Caki2 (cell line): ENCODE data around the gene SMC1B. TPM values are rescaled to one million over a fixed set of nuclear protein-coding genes. Genes with fewer than 3 reads are reported as not detected.
A peak's percentile ranks its signal among the peaks of the same experiment; 100 is the strongest.
"Not testable (repeated sequence)": the region's sequence is repeated elsewhere in the genome, so short reads cannot be mapped to it uniquely, and the experiment has no call there.

Experiments
- DNase-seq: peaks from one replicate; pipeline ENCODE4 v3.0.0-alpha.2; 2015; ENCODE audit warnings: low read depth
- in situ Hi-C: cut with HindIII; loops from 2 replicates; pipeline ENCODE4 v1.10.0; 2016; ENCODE audit warnings: low sequenced_read_pairs, low pct_unique_long_range_greater_than_20kb, mixed read lengths
- total RNA-seq: library from RNA; depleted of rRNA; stranded (reverse); fragments of >200 nt; shearing (Covaris generic); gene quantifications from 2 replicates; pipeline ENCODE4 v1.2.3, GENCODE V29; 2014; ENCODE audit warnings: low replicate concordance

The SMC1B gene
- total RNA-seq, 1 experiment from 2014 or later, result 0.27 TPM

DNA sequence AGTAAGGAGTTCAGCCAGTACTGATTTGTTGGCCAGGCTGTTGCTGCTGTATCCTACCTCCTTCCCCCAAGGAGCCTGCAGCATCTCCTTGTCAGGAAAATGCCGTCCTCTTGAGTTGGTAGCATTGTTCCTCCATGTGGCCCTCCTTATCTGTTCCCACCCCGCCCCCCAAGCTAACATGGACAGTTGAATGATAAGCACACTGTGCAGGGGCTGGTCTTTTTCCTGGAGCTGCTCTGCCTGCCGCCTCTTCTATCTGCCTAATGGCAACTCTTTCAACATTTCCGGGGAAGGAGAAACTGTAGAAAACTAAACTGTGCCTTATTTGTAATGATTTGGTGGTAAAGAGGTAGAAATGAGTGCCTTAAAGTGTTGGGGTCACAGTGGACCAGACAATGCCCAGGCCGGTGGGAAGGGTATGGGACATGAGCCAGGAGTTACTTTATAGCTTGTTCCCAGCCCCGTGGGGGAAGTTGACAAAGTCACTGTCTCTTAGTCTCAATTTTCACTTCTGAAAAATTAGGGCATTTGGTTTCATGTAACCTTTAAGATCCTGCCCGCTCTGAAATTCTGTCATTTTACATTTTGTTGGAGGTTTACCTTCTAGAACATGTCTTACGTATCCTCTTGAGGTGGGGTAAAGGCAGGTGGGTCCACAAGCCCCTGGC is 99.2 kb downstream of the SMC1B start:
- in situ Hi-C loops, result no loop called here
- DNase-seq, result no peak

DNA sequence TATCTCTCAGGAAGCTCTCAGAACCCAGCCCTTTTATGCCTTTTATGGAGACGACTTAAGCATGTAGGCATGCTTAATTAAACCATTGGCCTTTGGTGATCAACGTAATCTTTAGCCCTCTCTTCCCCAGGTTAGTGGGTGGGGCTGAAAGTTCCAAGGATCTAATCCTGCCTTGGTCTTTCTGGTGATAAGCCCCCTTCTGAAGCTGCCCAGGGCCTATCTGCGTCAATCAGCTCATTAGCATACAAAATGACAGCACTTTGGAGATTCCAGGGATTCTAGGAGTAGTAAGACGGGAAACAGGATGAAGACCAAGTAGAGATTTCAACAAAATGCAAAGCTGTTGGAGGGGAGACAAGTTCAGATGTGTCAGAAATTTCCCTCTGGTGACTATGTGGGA is 100.5 kb downstream of the SMC1B start:
- no peak for DNase-seq
- in situ Hi-C loops, result no loop called here

DNA sequence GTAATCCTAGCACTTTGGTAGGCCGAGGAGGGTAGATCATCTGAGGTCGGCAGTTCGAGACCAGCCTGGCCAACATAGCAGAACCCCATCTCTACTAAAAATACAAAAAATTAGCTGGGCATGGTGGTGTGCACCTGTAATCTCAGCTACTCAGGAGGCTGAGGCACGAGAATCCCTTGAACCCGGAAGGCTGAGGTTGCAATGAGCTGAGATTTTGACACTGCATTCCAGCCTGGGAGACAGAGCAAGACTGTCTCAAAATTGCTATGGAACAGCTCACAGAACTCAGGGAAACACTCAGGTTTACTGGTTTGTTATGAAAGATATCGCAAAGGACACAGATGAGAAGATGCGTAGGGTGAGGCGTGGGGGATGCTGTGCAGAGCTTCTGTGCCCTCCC is 101.0 kb downstream of the SMC1B start:
- DNase-seq, result no peak
- in situ Hi-C loops, result no loop called here

- in situ Hi-C loops, result no loop called here
- DNase-seq, result no peak
Observed at GRCh38 chr22:45310977-45311531, 102.3 kb downstream of the SMC1B start.

- in situ Hi-C loops, result no loop called here
Observed at GRCh38 chr22:45310331-45310976, 102.9 kb downstream of the SMC1B start.

GRCh38 chr22:45309422-45310227 is 103.8 kb downstream of the SMC1B start, which contains the start of gene FAM118A:
TSS of gene FAM118A (plus strand) at chr22:45309934. CDS start at chr22:45322380, 12,446 bp downstream.
- DNase-seq, result peak; percentile 94
- in situ Hi-C loops, result no loop called here

More at GRCh38 chr22:45310331-45310976, 102.9 kb downstream of the SMC1B start:
- no peak for DNase-seq

DNA sequence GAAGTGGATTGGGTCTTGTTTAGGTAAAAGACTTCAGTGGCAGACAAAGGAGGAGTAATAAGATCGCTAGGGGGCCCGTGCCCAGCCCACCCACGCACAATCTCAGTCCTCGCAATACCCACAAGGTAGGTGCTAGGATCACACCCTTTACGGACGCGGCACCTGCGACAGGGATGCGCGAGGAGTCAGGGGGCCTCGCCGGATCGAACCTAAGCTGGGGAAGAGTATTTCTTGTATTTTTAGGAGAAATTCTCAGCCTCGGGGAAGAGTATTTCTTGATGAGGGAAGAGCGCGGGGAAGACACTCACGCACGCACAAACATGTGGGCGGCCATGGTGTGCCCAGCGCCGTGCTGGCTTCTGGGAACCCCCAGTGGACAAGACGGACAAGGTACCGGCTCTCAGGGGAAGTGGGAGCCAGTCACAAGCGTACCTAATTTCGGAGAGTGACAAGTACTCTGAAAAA is 104.4 kb downstream of the SMC1B start:
- DNase-seq, result no peak
- in situ Hi-C loops, result no loop called here

GRCh38 chr22:45308391-45308956 is 104.9 kb downstream of the SMC1B start:
- in situ Hi-C loops, result no loop called here
- no peak for DNase-seq

DNA sequence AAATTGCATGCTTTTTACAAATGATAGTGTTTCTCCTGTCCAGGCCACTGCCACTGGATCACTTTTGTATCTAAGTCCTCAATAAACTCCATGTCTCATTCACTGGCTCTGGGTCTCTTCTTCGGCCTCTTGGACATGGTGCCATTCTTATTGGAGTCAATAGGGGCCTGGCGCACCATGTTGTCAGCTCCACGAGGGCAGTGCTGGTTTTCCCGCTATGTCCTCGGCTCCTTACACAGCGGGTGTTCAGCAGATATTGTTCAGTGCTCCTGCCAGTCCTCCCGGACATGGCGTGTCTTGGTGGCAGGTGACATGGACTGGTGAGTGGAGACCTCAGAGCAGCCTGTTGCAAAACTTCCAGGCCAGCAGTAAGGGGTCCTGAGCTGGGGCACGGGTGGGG is 107.3 kb downstream of the SMC1B start:
- DNase-seq, result no peak
- in situ Hi-C loops, result no loop called here

DNA sequence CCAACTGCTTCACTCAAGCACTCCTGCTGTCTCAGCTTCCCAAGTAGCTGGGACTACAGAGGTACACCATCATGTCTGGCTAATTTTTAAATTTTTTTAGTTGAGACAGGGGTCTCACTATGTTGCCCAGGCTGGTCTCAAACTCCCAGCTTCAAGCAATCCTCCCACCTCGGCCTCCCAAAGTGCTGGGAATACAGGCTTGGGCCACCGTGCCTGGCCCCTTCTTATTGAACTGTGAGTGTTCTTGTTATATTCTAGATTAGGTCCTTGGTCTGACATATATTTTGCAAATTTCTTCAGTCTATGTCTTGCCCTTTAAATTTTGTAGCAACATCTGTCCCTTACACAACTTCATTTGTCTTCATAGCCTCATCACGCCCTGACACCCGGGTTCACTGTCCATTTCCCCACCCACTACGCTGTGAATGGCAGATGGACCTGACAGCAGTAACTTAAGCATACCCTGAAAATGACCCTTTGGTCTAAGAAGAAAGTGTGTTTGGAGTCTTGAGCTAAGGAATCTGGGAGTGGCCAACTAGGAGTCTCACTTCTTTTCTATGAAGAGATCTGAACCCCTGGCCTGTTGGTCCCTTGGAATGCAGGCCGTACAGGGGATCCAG is 107.8 kb downstream of the SMC1B start:
- DNase-seq, result no peak
- in situ Hi-C loops, result no loop called here

- DNase-seq, result no peak
Observed at GRCh38 chr22:45304971-45305370, 108.4 kb downstream of the SMC1B start.

DNA sequence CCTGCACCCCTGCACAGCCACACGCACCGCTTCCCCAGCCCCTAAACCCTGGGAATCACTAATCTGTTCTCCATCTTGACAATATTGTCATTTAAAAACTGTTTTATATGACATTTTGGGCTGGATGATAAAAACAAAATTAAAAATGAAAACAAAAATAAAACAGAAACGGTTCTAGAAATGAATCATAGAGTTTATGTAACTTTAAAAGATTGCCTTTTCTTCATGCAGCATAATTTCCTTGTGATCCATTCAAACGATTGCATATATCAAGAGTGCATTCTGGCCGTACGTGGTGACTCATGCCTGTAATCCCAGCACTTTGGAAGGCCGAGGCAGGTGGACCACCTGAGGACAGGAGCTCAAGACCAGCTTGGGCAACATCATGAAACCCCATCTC is 110.2 kb downstream of the SMC1B start:
- no peak for DNase-seq
- in situ Hi-C loops, result no loop called here

More at GRCh38 chr22:45304971-45305370, 108.4 kb downstream of the SMC1B start:
- in situ Hi-C loops, result no loop called here

GRCh38 chr22:45302751-45303150 is 110.6 kb downstream of the SMC1B start:
- in situ Hi-C loops, result no loop called here
- no peak for DNase-seq

GRCh38 chr22:45298934-45299505 is 114.4 kb downstream of the SMC1B start:
- in situ Hi-C loops, result no loop called here
- DNase-seq, result no peak

GRCh38 chr22:45296628-45297297 is 116.6 kb downstream of the SMC1B start:
- no peak for DNase-seq
- in situ Hi-C loops, result no loop called here

GRCh38 chr22:45295492-45295891 is 117.9 kb downstream of the SMC1B start:
- in situ Hi-C loops, result no loop called here
- DNase-seq, result no peak

DNA sequence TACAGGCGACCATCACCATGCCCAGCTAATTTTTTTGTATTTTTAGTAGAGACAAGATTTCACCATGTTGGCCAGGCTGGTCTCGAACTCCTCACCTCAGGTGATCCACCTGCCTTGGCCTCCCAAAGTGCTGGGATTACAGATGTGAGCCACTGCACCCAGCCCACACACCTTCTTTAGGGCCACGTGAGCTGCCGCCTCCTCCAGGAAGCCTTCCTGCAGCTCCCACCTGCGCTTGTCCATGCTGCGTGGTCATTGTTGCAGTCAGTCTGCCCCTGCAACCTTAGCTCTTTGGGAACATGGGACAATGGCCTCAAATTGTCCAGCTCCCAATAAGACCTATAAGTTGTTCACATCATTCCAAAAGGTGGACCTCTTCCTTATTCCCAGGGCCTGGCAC is 118.4 kb downstream of the SMC1B start:
- in situ Hi-C loops, DNase-seq: not testable (repeated sequence)
